K562 (cell line): ENCODE results near the gene ENTPD5. TPM values are rescaled to one million over a fixed set of nuclear protein-coding genes. Genes with fewer than 3 reads are reported as not detected.

Source experiments
- DNMT1 ChIP-seq: fragments of 450-650 bp; IDR thresholded peaks from 2 replicates; pipeline ENCODE4 v1.6.1; 2016; ENCODE audit warnings: antibody characterized with exemption, mild to moderate bottlenecking
- FOXM1 ChIP-seq, 2 experiments: fragments of 450-650 bp in 1 of 2; sonication (generic) in 1 of 2; formaldehyde crosslinking in 1 of 2; IDR thresholded peaks; 2 replicates each; pipeline versions ENCODE4 v1.6.1 to v1.9.0; 2017 to 2022; ENCODE audit warnings: low read depth in 2 of 2, mild to moderate bottlenecking in 2 of 2, missing genetic modification reagents in 1 of 2, moderate library complexity in 1 of 2
- HDAC3 ChIP-seq: fragments of 450-650 bp; IDR thresholded peaks from 2 replicates; pipeline ENCODE4 v1.6.1; 2018; ENCODE audit warnings: borderline replicate concordance, mild to moderate bottlenecking, moderate library complexity; ENCODE audit not compliant: partially characterized antibody
- MTA1 ChIP-seq: fragments of 450-650 bp; IDR thresholded peaks from 2 replicates; pipeline ENCODE4 v1.6.1; 2017; ENCODE audit warnings: borderline replicate concordance
- NCOA2 ChIP-seq, 2 experiments: fragments of 450-650 bp; IDR thresholded peaks; 2 replicates each; pipeline ENCODE4 v1.6.1; 2018; ENCODE audit warnings: mild to moderate bottlenecking in 2 of 2, moderate library complexity in 1 of 2; ENCODE audit not compliant: partially characterized antibody in 2 of 2
- NFATC3 ChIP-seq: fragments of 450-650 bp; IDR thresholded peaks from 2 replicates; pipeline ENCODE4 v1.6.1; 2017; ENCODE audit warnings: mild to moderate bottlenecking
- NONO ChIP-seq, 2 experiments: fragments of 200-400 bp in 1 of 2; fragments of 450-650 bp in 1 of 2; formaldehyde crosslinking in 1 of 2; IDR thresholded peaks; 2 replicates each; pipeline ENCODE4 v1.6.1; 2017; ENCODE audit warnings: low read depth in 2 of 2, mild to moderate bottlenecking in 2 of 2, moderate library complexity in 2 of 2, low read length in 1 of 2
- OTX1 ChIP-seq: fragments of 450-650 bp; formaldehyde crosslinking; IDR thresholded peaks from 2 replicates; pipeline ENCODE4 v1.4.0; 2022; ENCODE audit warnings: mild to moderate bottlenecking
- RFX7 ChIP-seq: fragments of 250-450 bp; sonication (Bioruptor Pico); IDR thresholded peaks from 2 replicates; pipeline ENCODE4 v1.5.1; 2021; ENCODE audit warnings: mild to moderate bottlenecking
- SREBF2 ChIP-seq: sonication (generic); formaldehyde crosslinking; IDR thresholded peaks from 2 replicates; pipeline ENCODE4 v1.4.0; 2020; ENCODE audit warnings: mild to moderate bottlenecking, missing genetic modification reagents
- STAT5A ChIP-seq: IDR thresholded peaks from 2 replicates; pipeline ENCODE4 v1.6.1; 2012; ENCODE audit warnings: low read length, inconsistent platforms, borderline replicate concordance
- WHSC1 ChIP-seq: IDR thresholded peaks from one replicate; pipeline ENCODE4 v1.6.1; 2012; ENCODE audit warnings: low read length, control low read depth, inconsistent platforms
- ZBED1 ChIP-seq: IDR thresholded peaks from 2 replicates; pipeline ENCODE4 v1.6.1; 2014
- ZKSCAN1 ChIP-seq: fragments of 150-350 bp; IDR thresholded peaks from 2 replicates; pipeline ENCODE4 v1.6.1; 2016; ENCODE audit warnings: low read depth, low read length
- ZNF184 ChIP-seq: sonication (generic); formaldehyde crosslinking; IDR thresholded peaks from 2 replicates; pipeline ENCODE4 v1.5.0; 2020; ENCODE audit warnings: missing genetic modification reagents
- ZNF224 ChIP-seq: sonication (generic); formaldehyde crosslinking; IDR thresholded peaks from 2 replicates; pipeline ENCODE4 v1.8.0; 2022; ENCODE audit warnings: mild to moderate bottlenecking, missing genetic modification reagents
- ZNF699 ChIP-seq: fragments of 250-450 bp; sonication (Bioruptor Pico); IDR thresholded peaks from 2 replicates; pipeline ENCODE4 v1.8.0; 2021; ENCODE audit warnings: mild to moderate bottlenecking, moderate library complexity; ENCODE audit not compliant: insufficient replicate concordance
- polyA plus RNA-seq, 8 experiments: library from polyadenylated mRNA; depleted of rRNA in 4 of 8; stranded (reverse) in 5 of 8; unstranded in 3 of 8; fragments of >200 nt; fragmentation: Nextera tagmentation in 2 of 8; fragmentation: Illumina TruSeq in 1 of 8; extraction: Ambion mirVana in 2 of 8; extraction: Trizol in 1 of 8; gene quantifications; 2 replicates each; pipeline versions ENCODE4 v1.2.1 to v1.2.3, GENCODE V29; 2011 to 2014; ENCODE audit warnings: inconsistent platforms in 1 of 8, missing spikeins in 1 of 8
- total RNA-seq, 7 experiments: library from RNA; depleted of rRNA in 6 of 7; stranded (reverse); fragments of >200 nt in 6 of 7; fragmentation: Illumina TruSeq in 2 of 7; extraction: Trizol in 2 of 7; gene quantifications; 2 replicates each; pipeline versions ENCODE4 v1.2.1 to v1.2.3, GENCODE V29; 2011 to 2021; ENCODE audit warnings: low replicate concordance in 1 of 7
- TF ChIP-seq, protein P1 (sequence below): sonication (generic); formaldehyde crosslinking; IDR thresholded peaks from 2 replicates; pipeline ENCODE4 v1.8.1; 2023; ENCODE audit warnings: mild to moderate bottlenecking, missing genetic modification reagents, moderate library complexity
- TF ChIP-seq, protein P2 (sequence below): IDR thresholded peaks from 2 replicates; pipeline ENCODE4 v1.6.1; 2014; ENCODE audit warnings: antibody characterized with exemption
- TF ChIP-seq, protein P3 (sequence below): sonication (generic); formaldehyde crosslinking; IDR thresholded peaks from 2 replicates; pipeline ENCODE4 v1.8.0; 2022; ENCODE audit warnings: missing genetic modification reagents, mild to moderate bottlenecking, borderline replicate concordance
- TF ChIP-seq, protein P4 (sequence below), 2 experiments: fragments of 450-650 bp; conservative IDR thresholded peaks; 2 replicates each; pipeline ENCODE4 v1.6.1; 2017; ENCODE audit warnings: mild to moderate bottlenecking in 2 of 2, moderate library complexity in 2 of 2

ENTPD5 gene
- total and polyA plus RNA-seq, 9 of the 15 experiments (the other 6 are each of a cell fraction or from before 2014, with no cell fraction given): 2.7 to 15.3 (median 10.3) TPM

GRCh38 chr14:73949752-73950734 is 69.0 kb downstream of the ENTPD5 start, which contains the start of the genes COQ6 and FAM161B (continued):
- no peak for TF ChIP-seq RFX7 (CRISPR knock-in tag)
- TF ChIP-seq, protein P1, sequence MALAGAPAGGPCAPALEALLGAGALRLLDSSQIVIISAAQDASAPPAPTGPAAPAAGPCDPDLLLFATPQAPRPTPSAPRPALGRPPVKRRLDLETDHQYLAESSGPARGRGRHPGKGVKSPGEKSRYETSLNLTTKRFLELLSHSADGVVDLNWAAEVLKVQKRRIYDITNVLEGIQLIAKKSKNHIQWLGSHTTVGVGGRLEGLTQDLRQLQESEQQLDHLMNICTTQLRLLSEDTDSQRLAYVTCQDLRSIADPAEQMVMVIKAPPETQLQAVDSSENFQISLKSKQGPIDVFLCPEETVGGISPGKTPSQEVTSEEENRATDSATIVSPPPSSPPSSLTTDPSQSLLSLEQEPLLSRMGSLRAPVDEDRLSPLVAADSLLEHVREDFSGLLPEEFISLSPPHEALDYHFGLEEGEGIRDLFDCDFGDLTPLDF (CRISPR knock-in tag): no peak
- no peak for TF ChIP-seq ZNF699 (CRISPR knock-in tag)
- TF ChIP-seq OTX1 (CRISPR knock-in tag): peak; percentile 45; the same call in 1 of the 2 replicates
- TF ChIP-seq, protein P2, sequence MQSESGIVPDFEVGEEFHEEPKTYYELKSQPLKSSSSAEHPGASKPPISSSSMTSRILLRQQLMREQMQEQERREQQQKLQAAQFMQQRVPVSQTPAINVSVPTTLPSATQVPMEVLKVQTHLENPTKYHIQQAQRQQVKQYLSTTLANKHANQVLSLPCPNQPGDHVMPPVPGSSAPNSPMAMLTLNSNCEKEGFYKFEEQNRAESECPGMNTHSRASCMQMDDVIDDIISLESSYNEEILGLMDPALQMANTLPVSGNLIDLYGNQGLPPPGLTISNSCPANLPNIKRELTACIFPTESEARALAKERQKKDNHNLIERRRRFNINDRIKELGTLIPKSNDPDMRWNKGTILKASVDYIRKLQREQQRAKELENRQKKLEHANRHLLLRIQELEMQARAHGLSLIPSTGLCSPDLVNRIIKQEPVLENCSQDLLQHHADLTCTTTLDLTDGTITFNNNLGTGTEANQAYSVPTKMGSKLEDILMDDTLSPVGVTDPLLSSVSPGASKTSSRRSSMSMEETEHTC: no peak
- TF ChIP-seq ZNF224 (CRISPR knock-in tag): no peak
- TF ChIP-seq FOXM1 (IDR thresholded peaks at IDR 0.05; ENCODE audit: low read depth): no peak
- TF ChIP-seq FOXM1 (CRISPR knock-in tag; IDR thresholded peaks at IDR 0.05; ENCODE audit: low read depth): no peak
- peak in 1 of 2 experiments; percentile 47; a peak in 1 of 4 replicates for TF ChIP-seq NONO (IDR thresholded peaks at IDR 0.05; ENCODE audit: low read depth in 2 of 2, low read length in 1 of 2)
- TF ChIP-seq HDAC3: no peak
- TF ChIP-seq ZBED1: 0 out of 2 replicates have a peak, but pooled peaks have one; percentile 14
- no peak for TF ChIP-seq NCOA2 (IDR thresholded peaks at IDR 0.05; ENCODE audit: partially characterized antibody in 2 of 2)
- TF ChIP-seq SREBF2 (CRISPR knock-in tag): no peak
- peak; percentile 28; the same call in 1 of the 2 replicates for TF ChIP-seq MTA1
- no peak; the same call in 1 of the 2 replicates for TF ChIP-seq STAT5A
- TF ChIP-seq NFATC3: no peak
- no peak for TF ChIP-seq DNMT1
- TF ChIP-seq, protein P3, sequence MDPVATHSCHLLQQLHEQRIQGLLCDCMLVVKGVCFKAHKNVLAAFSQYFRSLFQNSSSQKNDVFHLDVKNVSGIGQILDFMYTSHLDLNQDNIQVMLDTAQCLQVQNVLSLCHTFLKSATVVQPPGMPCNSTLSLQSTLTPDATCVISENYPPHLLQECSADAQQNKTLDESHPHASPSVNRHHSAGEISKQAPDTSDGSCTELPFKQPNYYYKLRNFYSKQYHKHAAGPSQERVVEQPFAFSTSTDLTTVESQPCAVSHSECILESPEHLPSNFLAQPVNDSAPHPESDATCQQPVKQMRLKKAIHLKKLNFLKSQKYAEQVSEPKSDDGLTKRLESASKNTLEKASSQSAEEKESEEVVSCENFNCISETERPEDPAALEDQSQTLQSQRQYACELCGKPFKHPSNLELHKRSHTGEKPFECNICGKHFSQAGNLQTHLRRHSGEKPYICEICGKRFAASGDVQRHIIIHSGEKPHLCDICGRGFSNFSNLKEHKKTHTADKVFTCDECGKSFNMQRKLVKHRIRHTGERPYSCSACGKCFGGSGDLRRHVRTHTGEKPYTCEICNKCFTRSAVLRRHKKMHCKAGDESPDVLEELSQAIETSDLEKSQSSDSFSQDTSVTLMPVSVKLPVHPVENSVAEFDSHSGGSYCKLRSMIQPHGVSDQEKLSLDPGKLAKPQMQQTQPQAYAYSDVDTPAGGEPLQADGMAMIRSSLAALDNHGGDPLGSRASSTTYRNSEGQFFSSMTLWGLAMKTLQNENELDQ: no peak
- no peak for TF ChIP-seq WHSC1
- TF ChIP-seq, protein P4, sequence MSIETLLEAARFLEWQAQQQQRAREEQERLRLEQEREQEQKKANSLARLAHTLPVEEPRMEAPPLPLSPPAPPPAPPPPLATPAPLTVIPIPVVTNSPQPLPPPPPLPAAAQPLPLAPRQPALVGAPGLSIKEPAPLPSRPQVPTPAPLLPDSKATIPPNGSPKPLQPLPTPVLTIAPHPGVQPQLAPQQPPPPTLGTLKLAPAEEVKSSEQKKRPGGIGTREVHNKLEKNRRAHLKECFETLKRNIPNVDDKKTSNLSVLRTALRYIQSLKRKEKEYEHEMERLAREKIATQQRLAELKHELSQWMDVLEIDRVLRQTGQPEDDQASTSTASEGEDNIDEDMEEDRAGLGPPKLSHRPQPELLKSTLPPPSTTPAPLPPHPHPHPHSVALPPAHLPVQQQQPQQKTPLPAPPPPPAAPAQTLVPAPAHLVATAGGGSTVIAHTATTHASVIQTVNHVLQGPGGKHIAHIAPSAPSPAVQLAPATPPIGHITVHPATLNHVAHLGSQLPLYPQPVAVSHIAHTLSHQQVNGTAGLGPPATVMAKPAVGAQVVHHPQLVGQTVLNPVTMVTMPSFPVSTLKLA (conservative IDR thresholded peaks at IDR 0.05): peak; percentile 50 to 79
- no peak for TF ChIP-seq ZKSCAN1
- TF ChIP-seq ZNF184 (CRISPR knock-in tag): no peak
